Lower leg skin (tissue), 3 donors: Measurements from ENCODE around the gene SHANK3.

Experiments used
- CTCF ChIP-seq, 3 donors: fragments of 450-650 bp; IDR thresholded peaks; one replicate each; pipeline ENCODE4 v1.5.1; 2016; ENCODE audit warnings: antibody characterized with exemption in 3 of 3, mild to moderate bottlenecking in 3 of 3, moderate library complexity in 2 of 3
- POLR2A ChIP-seq, 2 donors: fragments of 450-650 bp; IDR thresholded peaks; one replicate each; pipeline ENCODE4 v1.6.1; 2016 to 2017; ENCODE audit warnings: antibody characterized with exemption in 2 of 2, mild to moderate bottlenecking in 1 of 2, moderate library complexity in 1 of 2

- no peak for TF ChIP-seq CTCF (IDR thresholded peaks at IDR 0.05)
- TF ChIP-seq POLR2A (IDR thresholded peaks at IDR 0.05): no peak
Observed at GRCh38 chr22:50713008-50713385, 40.4 kb downstream of the SHANK3 start.
